ENCODE measurements around the gene PTPN1. TPM values are rescaled to one million over a fixed set of nuclear protein-coding genes. Genes with fewer than 3 reads are reported as not detected.
A peak's percentile ranks its signal among the peaks of the same experiment; 100 is the strongest.

PTPN1 gene
- total RNA-seq, 4 donors from 2014 or later, result 13.8 to 40.4 (median 22.0) TPM

GRCh38 chr20:50585678-50586077 lies 75.5 kb downstream of the PTPN1 start:
- Histone ChIP-seq H3K4me3 (no peak overlapping the region), H3K4me1 (peaks cover 0 to 3% (median 2%) of the 10 kb centered on the region in 4 donors), H3K27ac (no peak overlapping the region), H3K9me3 (no peaks in the 10 kb centered on the region), H3K27me3 (no peaks in the 10 kb centered on the region), H3K36me3 (peaks cover 0 to 75% (median 0%) of the 10 kb centered on the region in 3 donors)
- TF ChIP-seq CTCF (IDR thresholded peaks at IDR 0.05) (no peak), POLR2A (IDR thresholded peaks at IDR 0.05) (no peak)
- DNase-seq, result no peak

- no peak for DNase-seq
- Histone ChIP-seq H3K36me3 (peaks cover 0 to 65% (median 0%) of the 10 kb centered on the region in 3 donors), H3K4me3 (no peak overlapping the region), H3K27ac (no peak overlapping the region), H3K9me3 (no peaks in the 10 kb centered on the region), H3K4me1 (peaks cover 0 to 3% (median 2%) of the 10 kb centered on the region in 4 donors), H3K27me3 (no peaks in the 10 kb centered on the region)
- TF ChIP-seq CTCF (IDR thresholded peaks at IDR 0.05), result no peak
Observed at GRCh38 chr20:50586531-50587232, 76.5 kb downstream of the PTPN1 start.

- Histone ChIP-seq H3K4me3 (no peak overlapping the region), H3K36me3 (peaks cover 0 to 58% (median 0%) of the 10 kb centered on the region in 3 donors), H3K27ac (no peak overlapping the region), H3K27me3 (no peaks in the 10 kb centered on the region), H3K4me1 (peaks cover 0 to 4% (median 0%) of the 10 kb centered on the region in 4 donors), H3K9me3 (no peaks in the 10 kb centered on the region)
- TF ChIP-seq CTCF (IDR thresholded peaks at IDR 0.05), result no peak
- TF ChIP-seq POLR2A (IDR thresholded peaks at IDR 0.05), result no peak
- no peak for DNase-seq
Observed at GRCh38 chr20:50587291-50587961, 77.2 kb downstream of the PTPN1 start.

DNA sequence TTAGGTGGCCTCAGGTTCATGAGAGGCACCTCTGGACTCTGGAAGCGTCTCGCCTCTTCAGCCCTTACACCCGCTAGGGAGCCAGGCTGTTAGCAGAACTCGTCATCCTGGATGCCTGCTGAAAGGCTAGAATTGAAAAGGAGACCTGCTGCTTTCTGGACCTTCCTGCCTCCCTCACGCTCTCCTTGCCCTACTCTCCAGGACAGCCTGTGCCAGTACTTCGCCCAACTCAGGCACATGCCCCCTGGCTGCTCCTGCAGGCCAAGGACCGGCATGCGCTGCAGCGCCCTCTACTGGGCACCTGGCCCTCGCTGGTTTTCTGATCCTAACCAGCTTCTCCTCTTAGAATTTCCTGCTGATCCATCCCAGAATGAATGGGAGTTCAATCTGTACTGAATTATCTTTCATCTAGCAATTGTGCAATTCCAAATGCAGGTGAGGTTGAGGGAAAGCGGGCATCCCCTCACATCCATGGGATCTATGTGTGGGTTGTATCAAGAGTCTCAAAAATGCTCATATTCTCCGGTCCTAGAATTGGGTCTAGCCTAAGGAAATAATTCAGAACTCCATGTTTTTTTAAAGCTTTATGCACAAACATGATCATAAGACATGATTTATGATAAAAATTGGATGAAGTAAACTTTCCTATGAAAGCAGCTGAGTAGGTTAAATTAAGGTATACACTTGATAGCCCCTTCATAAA lies 78.0 kb downstream of the PTPN1 start:
- Histone ChIP-seq H3K9me3 (no peaks in the 10 kb centered on the region), H3K27me3 (no peaks in the 10 kb centered on the region), H3K4me1 (peaks cover 0 to 8% (median 0%) of the 10 kb centered on the region in 4 donors), H3K4me3 (no peak overlapping the region), H3K27ac (no peak overlapping the region), H3K36me3 (peaks cover 0 to 50% (median 0%) of the 10 kb centered on the region in 3 donors)
- peak; percentile 60 to 89 (median 84) for TF ChIP-seq CTCF (IDR thresholded peaks at IDR 0.05)
- no peak for TF ChIP-seq POLR2A (IDR thresholded peaks at IDR 0.05)
- DNase-seq, result peak; percentile 60 to 86 (median 85)

DNA sequence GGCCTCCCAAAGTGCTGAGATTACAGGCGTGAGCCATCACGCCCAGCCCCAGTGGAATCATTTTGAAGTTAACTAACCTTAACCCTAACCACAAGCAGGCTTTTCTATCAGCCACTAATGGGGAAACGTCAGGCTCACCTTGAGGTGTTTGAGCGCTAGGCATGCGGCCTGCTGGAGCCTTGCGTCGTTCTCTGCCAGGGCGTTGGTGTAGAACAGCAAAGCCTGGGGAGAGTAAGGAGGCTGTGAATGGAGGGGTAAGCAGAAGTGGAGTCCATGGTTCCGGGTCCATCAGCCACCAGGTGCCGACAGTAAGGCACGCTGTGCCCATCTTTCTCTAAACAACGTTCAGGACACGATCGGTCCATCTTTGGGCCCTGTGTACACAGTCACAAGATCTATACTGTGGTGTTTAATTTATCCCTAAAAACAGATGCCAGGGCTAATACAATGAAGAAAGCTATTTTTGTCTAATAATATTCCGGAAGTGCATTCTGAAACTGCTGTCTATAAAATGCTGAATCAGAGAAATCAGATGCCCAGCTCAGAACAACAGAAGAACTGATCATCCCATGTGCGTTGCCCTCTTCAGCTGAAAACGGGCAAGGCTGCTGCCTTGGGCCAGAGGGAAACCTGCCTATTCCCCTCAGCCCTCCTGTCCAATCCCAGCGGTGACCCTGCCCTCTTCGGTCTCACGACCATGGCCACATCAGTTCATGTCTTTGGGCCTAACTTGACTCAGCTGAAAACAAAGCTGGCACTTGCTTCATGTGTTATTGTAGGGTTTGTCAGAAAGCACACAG lies 79.6 kb downstream of the PTPN1 start:
- Histone ChIP-seq H3K9me3 (no peaks in the 10 kb centered on the region), H3K27me3 (no peaks in the 10 kb centered on the region), H3K4me3 (no peak overlapping the region), H3K27ac (no peak overlapping the region), H3K36me3 (peaks cover 0 to 34% (median 0%) of the 10 kb centered on the region in 3 donors), H3K4me1 (peaks cover 0 to 8% (median under 1%) of the 10 kb centered on the region in 4 donors)
- TF ChIP-seq CTCF (IDR thresholded peaks at IDR 0.05) (no peak), POLR2A (IDR thresholded peaks at IDR 0.05) (no peak)
- no peak for DNase-seq

All from Peyer's patch (tissue), 4 donors.